Natural killer cell (primary cell): ENCODE results near the gene ZNF100. TPM values are rescaled to one million over a fixed set of nuclear protein-coding genes. Genes with fewer than 3 reads are reported as not detected.
"Not testable (repeated sequence)": the region's sequence is repeated elsewhere in the genome, so short reads cannot be mapped to it uniquely, and the experiment has no call there.

Source experiments
- ATAC-seq, 3 donors: fragments of 150-1000 bp in 2 of 3; fragments of 200-7000 bp in 1 of 3; cut with Tn5 transposase; 1 replicate in 1 of 3; 2 replicates in 2 of 3; pipeline ENCODE4 v1.10.0; 2021; ENCODE audit warnings: mild to moderate bottlenecking in 2 of 3, moderate library complexity in 2 of 3
- DNase-seq, 2 donors: peaks; one replicate each; pipeline versions ENCODE4 v3.0.0 to v3.0.0-alpha.2; 2013 to 2021; ENCODE audit warnings: mixed read lengths in 1 of 2
- H3K27ac ChIP-seq: one replicate; pipeline ENCODE4 v1.5.1; 2013; ENCODE audit warnings: mild to moderate bottlenecking, low read length
- H3K27me3 ChIP-seq: one replicate; pipeline ENCODE4 v1.6.1; 2013; ENCODE audit warnings: low read length; ENCODE audit not compliant: control insufficient read depth, insufficient read depth
- H3K36me3 ChIP-seq: one replicate; pipeline ENCODE4 v1.6.1; 2013; ENCODE audit warnings: low read length; ENCODE audit not compliant: control insufficient read depth, insufficient read depth
- H3K4me1 ChIP-seq: one replicate; pipeline ENCODE4 v1.6.1; 2013; ENCODE audit warnings: low read length; ENCODE audit not compliant: control insufficient read depth, insufficient read depth
- H3K4me3 ChIP-seq: one replicate; pipeline ENCODE4 v1.5.1; 2013; ENCODE audit warnings: low read length
- H3K9me3 ChIP-seq: one replicate; pipeline ENCODE4 v1.6.1; 2013; ENCODE audit warnings: low read length; ENCODE audit not compliant: control insufficient read depth, insufficient read depth
- H3K27ac Mint-ChIP-seq, 2 donors: one replicate each; pipeline ENCODE4 v1.8.0; 2022; ENCODE audit warnings: mild to moderate bottlenecking in 2 of 2, mixed read lengths in 2 of 2, moderate library complexity in 1 of 2
- H3K27me3 Mint-ChIP-seq, 2 donors: one replicate each; pipeline ENCODE4 v1.8.0; 2022; ENCODE audit warnings: low read depth in 2 of 2, mixed read lengths in 2 of 2
- H3K36me3 Mint-ChIP-seq: one replicate; pipeline ENCODE4 v1.8.0; 2022; ENCODE audit warnings: mixed read lengths
- H3K4me1 Mint-ChIP-seq, 2 donors: one replicate each; pipeline ENCODE4 v1.8.0; 2022; ENCODE audit warnings: mixed read lengths in 2 of 2
- H3K4me3 Mint-ChIP-seq: one replicate; pipeline ENCODE4 v1.8.0; 2022; ENCODE audit warnings: mild to moderate bottlenecking, moderate library complexity, mixed read lengths
- H3K9me3 Mint-ChIP-seq, 2 donors: one replicate each; pipeline ENCODE4 v1.8.0; 2022; ENCODE audit warnings: mixed read lengths in 2 of 2
- CTCF ChIP-seq: fragments of 200-600 bp; IDR thresholded peaks from one replicate; pipeline ENCODE4 v1.8.0; 2022; ENCODE audit warnings: antibody characterized with exemption
- WGBS: methylation state at CpG from one replicate; pipeline ENCODE4 v1.1.7; 2013; ENCODE audit warnings: missing lambda C conversion rate; ENCODE audit not compliant: insufficient coverage; 5-methylcytosine and 5-hydroxymethylcytosine counted together
- intact Hi-C: fragments of 100-400 bp; cut with micrococcal nuclease; formaldehyde crosslinking; loops from one replicate; pipeline ENCODE4 v1.14.2; 2022
- total RNA-seq, 4 donors: library from RNA; stranded (reverse); fragments of 120-200 nt in 1 of 4; gene quantifications; one replicate each; pipeline versions ENCODE4 v1.2.3 to v1.2.4, GENCODE V29; 2013 to 2022

Gene ZNF100
- total RNA-seq, 3 donors from 2014 or later (not counting 1 experiment from before 2014, with no cell fraction given): 7.9 to 16.9 (median 9.5) TPM

- ATAC-seq (no peak), DNase-seq (no peak)
- H3K4me1 ChIP-seq: no peaks in the 10 kb centered on the region
- Mint-ChIP-seq H3K27me3 (no peaks in the 10 kb centered on the region), H3K27ac (no peak overlapping the region), H3K4me1 (no peaks in the 10 kb centered on the region), H3K36me3 (no peaks in the 10 kb centered on the region), H3K9me3 (peaks cover 0 to 12% of the 10 kb centered on the region in 2 donors), H3K4me3 (no peak overlapping the region)
- H3K4me3 ChIP-seq: no peak overlapping the region
- peaks cover 11% of the 10 kb centered on the region for H3K9me3 ChIP-seq
- intact Hi-C loops: no loop called here
- no peaks in the 10 kb centered on the region for H3K36me3 ChIP-seq
- TF ChIP-seq CTCF: no peak
- H3K27ac ChIP-seq: no peak overlapping the region
- no peaks in the 10 kb centered on the region for H3K27me3 ChIP-seq
- WGBS: 98% methylated on average over 3 of the region's 4 CpGs
These were observed 53.6 kb downstream of the ZNF100 start for GRCh38 chr19:21713761-21714160.

- no peaks in the 10 kb centered on the region for H3K4me1 Mint-ChIP-seq
These were observed 57.9 kb downstream of the ZNF100 start for GRCh38 chr19:21709464-21709863.

GRCh38 chr19:21707878-21708277 is 59.5 kb downstream of the ZNF100 start:
- H3K27me3 Mint-ChIP-seq, H3K27me3 ChIP-seq, intact Hi-C loops, H3K4me1 Mint-ChIP-seq, H3K27ac Mint-ChIP-seq, H3K4me1 ChIP-seq, ATAC-seq, H3K4me3 Mint-ChIP-seq, H3K9me3 Mint-ChIP-seq, DNase-seq, H3K36me3 Mint-ChIP-seq, H3K36me3 ChIP-seq, H3K27ac ChIP-seq, H3K4me3 ChIP-seq, H3K9me3 ChIP-seq: not testable (repeated sequence)
- 95% methylated on average over 22 of the region's 31 CpGs for WGBS

More at GRCh38 chr19:21709464-21709863, 57.9 kb downstream of the ZNF100 start:
- TF ChIP-seq CTCF: no peak
- no peaks in the 10 kb centered on the region for H3K36me3 ChIP-seq
- H3K27me3 Mint-ChIP-seq: no peaks in the 10 kb centered on the region
- no peaks in the 10 kb centered on the region for H3K36me3 Mint-ChIP-seq
- H3K4me3 Mint-ChIP-seq: no peak overlapping the region
- no peak overlapping the region for H3K4me3 ChIP-seq
- WGBS: 95% methylated on average over 24 of the region's 24 CpGs
- H3K27ac ChIP-seq: no peak overlapping the region
- peaks cover 0 to 6% of the 10 kb centered on the region in 2 donors for H3K9me3 Mint-ChIP-seq
- DNase-seq: no peak
- intact Hi-C loops: no loop called here
- ATAC-seq: no peak
- H3K9me3 ChIP-seq: peaks cover 1% of the 10 kb centered on the region
- no peaks in the 10 kb centered on the region for H3K27me3 ChIP-seq
- no peaks in the 10 kb centered on the region for H3K4me1 ChIP-seq
- H3K27ac Mint-ChIP-seq: no peak overlapping the region

- Mint-ChIP-seq H3K27me3 (no peaks in the 10 kb centered on the region), H3K9me3 (peaks cover 0 to 3% of the 10 kb centered on the region in 2 donors), H3K4me1 (no peaks in the 10 kb centered on the region), H3K27ac (no peak overlapping the region), H3K36me3 (no peaks in the 10 kb centered on the region), H3K4me3 (no peak overlapping the region)
- no peak overlapping the region for H3K4me3 ChIP-seq
- intact Hi-C loops: no loop called here
- TF ChIP-seq CTCF: no peak
- no peaks in the 10 kb centered on the region for H3K27me3 ChIP-seq
- DNase-seq: no peak
- no peaks in the 10 kb centered on the region for H3K9me3 ChIP-seq
- H3K27ac ChIP-seq: no peak overlapping the region
- WGBS: 93% methylated on average over 4 of the region's 4 CpGs
- no peaks in the 10 kb centered on the region for H3K36me3 ChIP-seq
- H3K4me1 ChIP-seq: no peaks in the 10 kb centered on the region
- ATAC-seq: no peak
These were observed 60.3 kb downstream of the ZNF100 start for GRCh38 chr19:21707065-21707464.
